Uterus (tissue), 2 donors: Measurements from ENCODE around the gene PAM.

Source experiments
- POLR2A ChIP-seq, 2 donors: fragments of 450-650 bp; IDR thresholded peaks; one replicate each; pipeline ENCODE4 v1.6.1; 2016; ENCODE audit warnings: antibody characterized with exemption in 2 of 2, mild to moderate bottlenecking in 1 of 2, moderate library complexity in 1 of 2
- TF ChIP-seq, protein P1 (sequence below), 4 experiments: fragments of 200-600 bp in 2 of 4; fragments of 450-650 bp in 2 of 4; sonication (generic) in 2 of 4; IDR thresholded peaks; one replicate each; pipeline ENCODE4 v1.5.1; 2016 to 2019; ENCODE audit warnings: antibody characterized with exemption in 4 of 4, mild to moderate bottlenecking in 2 of 4, moderate library complexity in 1 of 4

DNA sequence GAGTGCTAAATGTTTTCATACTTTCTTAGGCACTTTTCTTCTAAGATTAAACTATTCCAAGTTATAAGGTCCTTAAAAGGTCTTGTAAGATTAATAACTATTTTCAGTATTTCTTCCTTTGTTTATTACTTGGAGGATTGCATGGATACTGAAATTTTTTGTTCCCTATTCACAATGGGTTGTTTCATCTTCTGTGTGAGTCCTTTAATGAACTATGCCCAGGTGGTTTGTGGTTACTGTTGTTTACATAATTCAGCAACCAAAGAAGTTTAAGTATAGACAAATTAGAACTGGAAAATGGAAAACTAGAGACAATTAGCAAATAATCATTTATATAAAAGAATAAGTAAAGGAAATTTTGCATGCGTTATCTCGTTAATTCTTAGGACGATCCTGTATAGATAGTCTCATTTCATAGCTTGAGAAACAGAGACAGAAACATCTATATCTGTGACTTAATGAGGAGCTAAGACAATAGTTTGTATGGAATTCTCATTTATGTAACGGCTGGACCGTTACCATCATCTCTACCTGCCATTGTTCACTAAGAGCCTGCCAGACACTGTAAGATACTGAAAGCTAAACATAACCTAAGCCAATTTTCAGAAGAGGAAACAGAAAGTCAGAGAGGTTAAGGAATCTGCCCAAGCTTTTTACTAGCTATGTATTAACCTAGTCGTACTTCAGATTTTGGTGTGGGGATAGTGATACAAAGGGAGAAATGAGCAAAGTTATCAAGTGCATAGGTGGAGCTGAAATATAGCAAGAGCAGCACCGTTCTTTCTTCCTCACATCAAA is 148.2 kb downstream of the PAM start:
- TF ChIP-seq, protein P1, sequence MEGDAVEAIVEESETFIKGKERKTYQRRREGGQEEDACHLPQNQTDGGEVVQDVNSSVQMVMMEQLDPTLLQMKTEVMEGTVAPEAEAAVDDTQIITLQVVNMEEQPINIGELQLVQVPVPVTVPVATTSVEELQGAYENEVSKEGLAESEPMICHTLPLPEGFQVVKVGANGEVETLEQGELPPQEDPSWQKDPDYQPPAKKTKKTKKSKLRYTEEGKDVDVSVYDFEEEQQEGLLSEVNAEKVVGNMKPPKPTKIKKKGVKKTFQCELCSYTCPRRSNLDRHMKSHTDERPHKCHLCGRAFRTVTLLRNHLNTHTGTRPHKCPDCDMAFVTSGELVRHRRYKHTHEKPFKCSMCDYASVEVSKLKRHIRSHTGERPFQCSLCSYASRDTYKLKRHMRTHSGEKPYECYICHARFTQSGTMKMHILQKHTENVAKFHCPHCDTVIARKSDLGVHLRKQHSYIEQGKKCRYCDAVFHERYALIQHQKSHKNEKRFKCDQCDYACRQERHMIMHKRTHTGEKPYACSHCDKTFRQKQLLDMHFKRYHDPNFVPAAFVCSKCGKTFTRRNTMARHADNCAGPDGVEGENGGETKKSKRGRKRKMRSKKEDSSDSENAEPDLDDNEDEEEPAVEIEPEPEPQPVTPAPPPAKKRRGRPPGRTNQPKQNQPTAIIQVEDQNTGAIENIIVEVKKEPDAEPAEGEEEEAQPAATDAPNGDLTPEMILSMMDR (IDR thresholded peaks at IDR 0.05) = no peak
- no peak for TF ChIP-seq POLR2A (IDR thresholded peaks at IDR 0.05)
